NB4 (cell line): Measurements from ENCODE around the gene TMEM238L.

Source experiments
- DNase-seq: peaks from one replicate; pipeline ENCODE4 v3.0.0; 2010; ENCODE audit warnings: low read depth
- H3K4me3 ChIP-seq: one replicate; pipeline ENCODE4 v1.5.1; 2011; ENCODE audit warnings: mild to moderate bottlenecking, low read depth, low read length, moderate library complexity
- MYC ChIP-seq: IDR thresholded peaks from 2 replicates; pipeline ENCODE4 v1.6.1; 2011; ENCODE audit warnings: low read depth, low read length
- POLR2A ChIP-seq: IDR thresholded peaks from 2 replicates; pipeline ENCODE4 v1.6.1; 2011; ENCODE audit warnings: mild to moderate bottlenecking; ENCODE audit not compliant: insufficient read length; ENCODE audit errors: extremely low read depth
- TF ChIP-seq, protein P1 (sequence below): IDR thresholded peaks from 2 replicates; pipeline ENCODE4 v1.6.1; 2011; ENCODE audit warnings: low read depth, low read length
- TF ChIP-seq, protein P2 (sequence below): IDR thresholded peaks from one replicate; pipeline ENCODE4 v1.5.1; 2012; ENCODE audit warnings: low read depth, low read length

The TMEM238L gene

DNA sequence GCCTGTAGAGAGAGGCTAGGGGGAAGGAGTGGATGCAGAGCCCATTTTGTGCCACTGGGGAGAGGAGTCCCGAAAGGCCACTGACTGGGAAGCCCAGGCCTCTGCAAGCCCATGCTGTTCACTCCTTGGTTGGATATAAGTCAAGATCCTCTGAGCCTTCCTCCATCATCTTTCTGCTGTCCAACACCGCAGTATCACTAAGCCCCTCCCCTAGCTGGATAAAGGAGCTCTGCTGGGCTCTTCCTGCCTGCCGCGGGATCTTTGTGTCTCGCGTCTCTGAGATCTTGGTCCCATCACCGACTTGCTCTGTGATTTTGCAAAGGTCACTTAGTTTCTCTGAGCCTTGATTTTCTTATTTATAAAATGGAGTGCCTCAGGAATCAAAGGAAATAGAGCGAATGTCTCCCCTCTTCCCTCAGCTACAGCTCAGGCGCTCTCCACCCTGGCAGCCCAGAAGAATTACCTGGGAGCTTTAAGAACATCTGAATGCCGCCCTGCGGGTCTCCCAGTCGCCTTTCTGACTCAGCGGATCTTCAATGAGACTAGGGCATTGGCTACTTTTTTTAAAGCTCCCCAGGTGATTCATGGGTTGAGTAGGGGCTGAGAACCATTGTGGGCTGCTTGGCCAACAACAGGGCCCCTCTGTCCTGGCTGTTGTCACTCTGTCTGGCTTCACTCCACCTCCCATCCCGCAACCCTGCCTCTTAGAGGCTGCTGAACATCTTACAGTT lies 48.9 kb downstream of the TMEM238L start:
- no peak for DNase-seq
- TF ChIP-seq, protein P1, sequence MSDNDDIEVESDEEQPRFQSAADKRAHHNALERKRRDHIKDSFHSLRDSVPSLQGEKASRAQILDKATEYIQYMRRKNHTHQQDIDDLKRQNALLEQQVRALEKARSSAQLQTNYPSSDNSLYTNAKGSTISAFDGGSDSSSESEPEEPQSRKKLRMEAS, result no peak
- TF ChIP-seq, protein P2, sequence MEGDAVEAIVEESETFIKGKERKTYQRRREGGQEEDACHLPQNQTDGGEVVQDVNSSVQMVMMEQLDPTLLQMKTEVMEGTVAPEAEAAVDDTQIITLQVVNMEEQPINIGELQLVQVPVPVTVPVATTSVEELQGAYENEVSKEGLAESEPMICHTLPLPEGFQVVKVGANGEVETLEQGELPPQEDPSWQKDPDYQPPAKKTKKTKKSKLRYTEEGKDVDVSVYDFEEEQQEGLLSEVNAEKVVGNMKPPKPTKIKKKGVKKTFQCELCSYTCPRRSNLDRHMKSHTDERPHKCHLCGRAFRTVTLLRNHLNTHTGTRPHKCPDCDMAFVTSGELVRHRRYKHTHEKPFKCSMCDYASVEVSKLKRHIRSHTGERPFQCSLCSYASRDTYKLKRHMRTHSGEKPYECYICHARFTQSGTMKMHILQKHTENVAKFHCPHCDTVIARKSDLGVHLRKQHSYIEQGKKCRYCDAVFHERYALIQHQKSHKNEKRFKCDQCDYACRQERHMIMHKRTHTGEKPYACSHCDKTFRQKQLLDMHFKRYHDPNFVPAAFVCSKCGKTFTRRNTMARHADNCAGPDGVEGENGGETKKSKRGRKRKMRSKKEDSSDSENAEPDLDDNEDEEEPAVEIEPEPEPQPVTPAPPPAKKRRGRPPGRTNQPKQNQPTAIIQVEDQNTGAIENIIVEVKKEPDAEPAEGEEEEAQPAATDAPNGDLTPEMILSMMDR, result no peak
- no peak for TF ChIP-seq MYC
- TF ChIP-seq POLR2A, result no peak
- H3K4me3 ChIP-seq, result no peak overlapping the region

DNA sequence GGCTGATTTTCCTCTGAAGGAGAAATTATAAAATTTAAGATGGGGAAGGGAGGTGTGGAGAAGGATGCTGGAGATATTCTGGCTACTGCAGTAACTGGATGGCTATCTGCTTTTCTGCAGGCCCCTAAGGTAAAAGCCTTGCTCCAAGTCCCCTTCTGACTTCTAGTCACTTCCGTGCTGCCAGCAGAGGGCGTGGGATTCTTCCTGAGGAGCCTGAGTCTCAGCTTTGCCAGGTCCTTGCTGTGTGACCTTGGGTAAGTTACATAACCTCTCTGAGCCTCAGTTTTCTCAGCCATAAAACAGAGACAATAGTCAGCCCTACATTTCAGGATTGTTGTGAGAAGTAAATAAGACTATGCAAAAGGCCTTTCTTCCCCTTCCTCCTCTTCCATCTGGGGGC lies 49.8 kb downstream of the TMEM238L start:
- TF ChIP-seq, protein P2, result peak; percentile 66
- no peak for TF ChIP-seq POLR2A
- no peak overlapping the region for H3K4me3 ChIP-seq
- peak; percentile 61 for DNase-seq

DNA sequence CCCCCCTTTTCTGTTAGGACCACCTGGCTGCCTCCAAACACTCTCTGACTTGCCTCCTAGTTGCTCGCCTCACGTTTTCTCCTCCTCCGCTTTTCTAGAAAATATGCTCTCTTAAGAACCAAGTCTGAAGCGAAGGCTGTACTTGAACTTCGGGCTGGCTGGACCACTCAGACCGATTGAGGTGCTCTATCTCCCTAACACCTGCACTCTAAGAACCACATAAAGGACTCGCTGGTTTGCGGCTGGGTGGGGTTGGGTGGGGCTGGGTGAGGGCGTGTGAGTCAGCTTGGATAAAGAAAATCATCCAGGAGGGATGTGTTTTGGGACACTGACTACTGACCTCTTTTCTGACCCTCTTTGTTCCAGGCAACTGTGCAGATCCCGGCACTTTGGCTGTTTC lies 51.2 kb downstream of the TMEM238L start:
- H3K4me3 ChIP-seq, result no peak overlapping the region
- DNase-seq, result no peak
- TF ChIP-seq POLR2A (no peak), MYC (no peak)
- TF ChIP-seq, protein P2, result no peak
- TF ChIP-seq, protein P1, result no peak

DNA sequence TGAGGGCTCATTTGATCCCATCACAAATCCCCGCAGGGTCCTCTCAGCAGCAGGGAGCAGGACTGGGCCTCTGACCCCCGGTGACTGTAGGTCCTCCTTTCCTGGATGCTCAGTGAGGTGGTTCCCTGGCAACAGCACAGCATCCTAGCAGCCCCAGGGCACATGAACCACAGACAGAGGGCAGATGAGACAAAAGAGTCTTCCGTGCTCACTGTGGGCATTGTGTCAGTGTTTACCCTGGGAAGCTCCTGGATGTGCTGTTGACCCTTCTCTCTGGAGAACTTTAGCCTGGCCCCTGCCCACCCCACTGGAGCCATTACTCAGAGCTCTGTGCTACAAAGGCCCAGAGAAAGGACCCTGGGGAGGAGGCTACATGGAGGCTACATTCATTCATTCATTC lies 52.3 kb downstream of the TMEM238L start:
- TF ChIP-seq MYC, result no peak
- TF ChIP-seq, protein P2, result no peak
- TF ChIP-seq, protein P1, result no peak
- TF ChIP-seq POLR2A, result no peak
- no peak for DNase-seq
- H3K4me3 ChIP-seq, result no peak overlapping the region

DNA sequence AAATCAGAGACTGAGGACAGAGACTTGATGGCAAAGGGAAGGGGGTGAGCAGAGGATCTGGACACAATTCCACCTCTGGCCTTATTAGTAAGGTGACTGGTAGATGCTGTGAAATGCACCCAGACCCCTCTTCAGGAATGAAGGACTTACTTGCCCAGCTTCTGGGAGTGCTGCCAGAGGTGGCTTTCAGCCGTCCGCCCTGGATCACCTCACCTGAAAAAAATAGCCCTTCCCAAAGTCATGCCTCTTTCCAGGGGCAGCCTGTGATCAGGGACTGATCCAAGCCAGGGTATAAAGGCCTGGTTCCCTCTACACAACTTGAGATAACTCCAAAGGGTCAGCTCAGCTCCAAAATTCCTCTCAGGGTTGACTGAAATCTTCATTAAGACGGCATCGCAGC lies 53.7 kb downstream of the TMEM238L start:
- TF ChIP-seq POLR2A, result no peak
- TF ChIP-seq, protein P1, result no peak
- no peak for TF ChIP-seq MYC
- TF ChIP-seq, protein P2, result no peak
- DNase-seq, result no peak

More for the DNA sequence above, 53.7 kb downstream of the TMEM238L start:
- H3K4me3 ChIP-seq, result no peak overlapping the region
